ENCODE measurements around the gene FRMD4A. TPM values are rescaled to one million over a fixed set of nuclear protein-coding genes. Genes with fewer than 3 reads are reported as not detected.

The FRMD4A gene
- total RNA-seq, 1 experiment from 2014 or later: 7.0 TPM

GRCh38 chr10:13977861-13978532, 352.7 kb downstream of the FRMD4A start:
- BruUV-seq (replicated peaks): no TSS peak
- intact Hi-C loops (cut with micrococcal nuclease; ENCODE audit: unreplicated experiment): no loop called here
- CTCF ChIA-PET: no interaction called here
- Mint-ChIP-seq H3K4me1 (ENCODE audit: low read depth, unreplicated experiment) (no peaks in the 10 kb centered on the region), H3K27ac (ENCODE audit: unreplicated experiment) (no peak overlapping the region), H3K4me3 (ENCODE audit: low read depth, unreplicated experiment) (no peak overlapping the region), H3K27me3 (ENCODE audit: unreplicated experiment) (peaks cover 26% of the 10 kb centered on the region), H3K9me3 (ENCODE audit: low read depth, unreplicated experiment) (no peaks in the 10 kb centered on the region), H3K36me3 (ENCODE audit: insufficient read depth, unreplicated experiment) (no peaks in the 10 kb centered on the region)
- DNase-seq: no peak
- TF ChIP-seq CTCF (IDR thresholded peaks at IDR 0.05; ENCODE audit: unreplicated experiment): no peak

GRCh38 chr10:13973742-13974141, 357.0 kb downstream of the FRMD4A start:
- H3K4me1 Mint-ChIP-seq (ENCODE audit: low read depth, unreplicated experiment): no peaks in the 10 kb centered on the region
- DNase-seq: no peak
- CTCF ChIA-PET: interaction anchor here (0.7 kb wide), 1 partner anchor 80 kb away, joined by 6 read pairs; no protein-coding TSS in a partner anchor
- H3K27me3 Mint-ChIP-seq (ENCODE audit: unreplicated experiment): peaks cover 50% of the 10 kb centered on the region
- H3K4me3 Mint-ChIP-seq (ENCODE audit: low read depth, unreplicated experiment): no peak overlapping the region
- BruUV-seq (replicated peaks): no TSS peak
- no peaks in the 10 kb centered on the region for H3K36me3 Mint-ChIP-seq (ENCODE audit: insufficient read depth, unreplicated experiment)
- TF ChIP-seq CTCF (IDR thresholded peaks at IDR 0.05; ENCODE audit: unreplicated experiment): no peak
- intact Hi-C loops (cut with micrococcal nuclease; ENCODE audit: unreplicated experiment): no loop called here
- H3K27ac Mint-ChIP-seq (ENCODE audit: unreplicated experiment): no peak overlapping the region
- H3K9me3 Mint-ChIP-seq (ENCODE audit: low read depth, unreplicated experiment): no peaks in the 10 kb centered on the region

- H3K9me3 Mint-ChIP-seq (ENCODE audit: low read depth, unreplicated experiment): no peaks in the 10 kb centered on the region
- DNase-seq: no peak
- H3K27ac Mint-ChIP-seq (ENCODE audit: unreplicated experiment): no peak overlapping the region
- H3K4me3 Mint-ChIP-seq (ENCODE audit: low read depth, unreplicated experiment): no peak overlapping the region
- peaks cover 45% of the 10 kb centered on the region for H3K27me3 Mint-ChIP-seq (ENCODE audit: unreplicated experiment)
- no peak for TF ChIP-seq CTCF (IDR thresholded peaks at IDR 0.05; ENCODE audit: unreplicated experiment)
- intact Hi-C loops (cut with micrococcal nuclease; ENCODE audit: unreplicated experiment): no loop called here
- no peaks in the 10 kb centered on the region for H3K36me3 Mint-ChIP-seq (ENCODE audit: insufficient read depth, unreplicated experiment)
- no peaks in the 10 kb centered on the region for H3K4me1 Mint-ChIP-seq (ENCODE audit: low read depth, unreplicated experiment)
- CTCF ChIA-PET: interaction anchor here (0.6 kb wide), 1 partner anchor 21 kb away, joined by 3 read pairs; no protein-coding TSS in a partner anchor
- no TSS peak for BruUV-seq (replicated peaks)
These were observed 358.1 kb downstream of the FRMD4A start for GRCh38 chr10:13972609-13973008.

GRCh38 chr10:13971601-13972475, 358.9 kb downstream of the FRMD4A start:
- H3K4me3 Mint-ChIP-seq (ENCODE audit: low read depth, unreplicated experiment): no peak overlapping the region

More at GRCh38 chr10:13971601-13972475, 358.9 kb downstream of the FRMD4A start:
- H3K27me3 Mint-ChIP-seq (ENCODE audit: unreplicated experiment): peaks cover 37% of the 10 kb centered on the region
- no peak for TF ChIP-seq CTCF (IDR thresholded peaks at IDR 0.05; ENCODE audit: unreplicated experiment)
- no peak overlapping the region for H3K27ac Mint-ChIP-seq (ENCODE audit: unreplicated experiment)
- BruUV-seq (replicated peaks): no TSS peak
- no peaks in the 10 kb centered on the region for H3K4me1 Mint-ChIP-seq (ENCODE audit: low read depth, unreplicated experiment)
- no peaks in the 10 kb centered on the region for H3K36me3 Mint-ChIP-seq (ENCODE audit: insufficient read depth, unreplicated experiment)
- CTCF ChIA-PET: interaction anchor here (0.6 kb wide), 1 partner anchor 22 kb away, joined by 3 read pairs; no protein-coding TSS in a partner anchor
- no peaks in the 10 kb centered on the region for H3K9me3 Mint-ChIP-seq (ENCODE audit: low read depth, unreplicated experiment)
- intact Hi-C loops (cut with micrococcal nuclease; ENCODE audit: unreplicated experiment): no loop called here
- DNase-seq: no peak
